SW 1271 (cell line): ENCODE measurements around the gene GRIN1.

Experiments used
- DNase-seq, 2 experiments: peaks; one replicate each; lab custom pipeline; 2025; lab: John Stamatoyannopoulos, UW

The GRIN1 gene

DNA sequence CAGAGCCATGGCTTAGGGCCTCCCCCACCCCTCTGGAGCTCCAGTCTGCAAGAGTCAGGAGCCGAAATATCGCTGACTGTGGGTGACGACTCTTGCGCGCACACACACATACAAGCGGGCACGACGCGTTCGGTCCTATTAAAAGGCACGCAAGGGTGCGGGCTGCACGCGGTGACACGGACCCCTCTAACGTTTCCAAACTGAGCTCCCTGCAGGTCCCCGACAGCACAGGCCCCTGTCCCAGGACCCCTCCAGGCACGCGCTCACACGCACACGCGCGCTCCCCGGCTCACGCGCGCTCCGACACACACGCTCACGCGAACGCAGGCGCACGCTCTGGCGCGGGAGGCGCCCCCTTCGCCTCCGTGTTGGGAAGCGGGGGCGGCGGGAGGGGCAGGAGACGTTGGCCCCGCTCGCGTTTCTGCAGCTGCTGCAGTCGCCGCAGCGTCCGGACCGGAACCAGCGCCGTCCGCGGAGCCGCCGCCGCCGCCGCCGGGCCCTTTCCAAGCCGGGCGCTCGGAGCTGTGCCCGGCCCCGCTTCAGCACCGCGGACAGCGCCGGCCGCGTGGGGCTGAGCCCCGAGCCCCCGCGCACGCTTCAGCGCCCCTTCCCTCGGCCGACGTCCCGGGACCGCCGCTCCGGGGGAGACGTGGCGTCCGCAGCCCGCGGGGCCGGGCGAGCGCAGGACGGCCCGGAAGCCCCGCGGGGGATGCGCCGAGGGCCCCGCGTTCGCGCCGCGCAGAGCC, at the start of gene GRIN1:
Gene GRIN1 (plus strand): TSS at position 433 of the 746 bp plus-strand sequence. CDS start 333 bp downstream, outside the sequence.
- DNase-seq: no peak

DNA sequence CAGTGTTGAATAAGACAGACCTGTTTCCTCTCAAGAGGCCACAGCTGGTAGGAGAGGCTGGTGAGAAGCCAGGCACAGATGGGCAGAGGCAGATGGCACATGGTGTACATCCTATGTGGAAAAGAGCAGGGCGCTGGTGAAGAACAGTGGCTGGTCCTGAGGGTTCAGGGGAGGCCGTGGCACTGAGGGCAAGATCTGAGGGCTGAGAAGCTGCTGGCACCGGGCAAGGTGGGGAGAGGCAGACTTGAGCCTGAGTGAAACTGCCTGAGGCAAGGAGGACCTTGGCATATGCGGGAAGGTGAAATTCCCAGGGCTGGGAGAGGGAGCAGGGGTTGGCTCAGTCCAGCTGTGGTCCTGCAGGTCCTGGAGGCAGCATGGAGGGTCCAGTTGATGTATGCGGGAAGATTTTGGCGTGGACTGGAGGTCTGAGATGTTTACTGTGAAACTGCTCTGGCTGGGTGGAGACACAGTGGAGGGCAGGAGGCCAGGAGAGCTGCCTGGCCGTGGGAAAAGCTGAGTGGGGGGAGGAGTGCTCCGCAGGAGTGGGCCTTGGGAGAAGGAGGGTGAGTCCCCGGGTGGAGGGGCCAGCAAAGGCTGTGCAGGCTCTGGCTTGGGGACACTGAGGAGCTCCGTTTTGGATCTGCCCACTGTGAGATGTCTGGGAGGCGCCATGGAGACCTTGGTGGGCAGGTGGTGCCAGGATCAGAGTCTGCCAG, 49.6 kb upstream of the GRIN1 start:
- DNase-seq: no peak

DNA sequence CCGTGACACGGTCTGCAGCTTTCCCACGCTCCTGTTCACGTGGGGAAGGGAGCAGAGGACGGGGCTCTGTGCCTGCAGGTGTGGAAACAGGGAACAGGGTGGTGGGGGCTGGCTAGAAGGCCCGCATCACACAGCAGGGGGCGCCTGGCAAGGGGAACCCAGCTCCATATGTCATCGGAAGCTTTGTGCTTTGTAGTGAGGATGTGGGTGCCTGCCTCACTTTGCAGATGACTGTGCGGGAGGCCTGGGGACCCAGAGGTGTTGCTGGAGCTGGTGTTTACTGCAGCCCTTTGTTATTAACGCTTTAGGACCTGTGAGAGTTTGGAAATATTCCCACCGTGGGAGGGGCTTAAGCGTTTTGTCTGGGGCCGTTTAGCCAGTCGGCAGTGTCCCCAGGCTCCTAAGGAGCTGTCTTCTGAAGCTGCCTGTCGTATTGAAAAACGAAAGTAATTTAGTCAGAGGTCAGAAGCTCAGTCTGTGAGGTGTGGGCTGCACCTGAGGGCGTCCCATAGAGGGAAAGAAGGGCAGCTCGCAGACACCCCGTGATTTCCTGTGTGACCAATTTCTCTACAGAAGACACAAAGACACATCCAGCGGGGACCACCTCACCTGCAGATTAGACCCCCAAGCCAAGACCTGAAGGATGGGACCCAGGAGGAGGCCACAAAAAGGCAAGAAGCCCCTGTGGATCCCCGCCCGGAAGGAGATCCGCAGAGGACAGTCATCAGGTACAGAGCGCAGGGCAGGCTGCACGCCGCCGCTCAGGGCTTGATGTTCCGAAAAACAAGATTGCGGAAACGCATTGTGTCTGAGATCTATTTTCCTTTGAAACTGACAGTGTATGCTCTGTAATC, 43.1 kb upstream of the GRIN1 start:
- no peak for DNase-seq

DNA sequence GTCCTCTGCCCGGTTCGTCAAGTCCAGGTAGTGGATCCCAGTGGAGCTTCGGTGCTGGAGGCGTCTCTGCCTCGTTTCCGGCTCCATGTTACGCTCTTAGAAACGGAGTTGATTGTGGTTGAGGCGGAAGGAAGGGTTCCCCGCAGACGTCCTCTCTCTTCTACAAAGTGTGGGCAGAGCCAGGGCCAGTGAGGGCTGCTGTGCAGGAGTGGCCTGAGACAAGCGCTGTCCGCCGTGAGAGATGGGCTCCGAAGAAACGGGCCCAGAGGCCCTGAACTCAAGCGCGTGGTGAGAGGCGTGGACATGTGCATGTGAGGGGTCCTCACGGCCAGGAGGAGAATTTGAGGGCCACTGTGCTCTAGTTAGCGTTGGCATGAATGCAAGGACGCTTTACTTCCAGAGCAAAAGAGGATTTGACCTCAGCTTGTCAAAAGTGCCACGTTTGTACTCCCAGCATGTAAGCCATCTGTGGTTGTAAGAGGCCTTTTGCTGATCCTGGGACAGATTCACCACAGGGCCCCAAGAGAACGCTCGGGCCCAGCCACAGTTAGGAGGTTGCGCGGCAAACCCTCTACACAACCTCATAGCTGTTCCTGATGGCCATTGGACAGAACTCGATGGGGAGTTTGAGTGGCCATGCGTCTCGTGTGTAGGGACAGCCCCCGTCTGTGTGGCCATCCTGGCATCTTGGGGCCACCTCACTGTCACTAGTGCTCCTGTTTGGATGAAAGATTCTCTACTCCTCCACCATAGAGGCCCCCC, 42.0 kb upstream of the GRIN1 start:
- DNase-seq: no peak

DNA sequence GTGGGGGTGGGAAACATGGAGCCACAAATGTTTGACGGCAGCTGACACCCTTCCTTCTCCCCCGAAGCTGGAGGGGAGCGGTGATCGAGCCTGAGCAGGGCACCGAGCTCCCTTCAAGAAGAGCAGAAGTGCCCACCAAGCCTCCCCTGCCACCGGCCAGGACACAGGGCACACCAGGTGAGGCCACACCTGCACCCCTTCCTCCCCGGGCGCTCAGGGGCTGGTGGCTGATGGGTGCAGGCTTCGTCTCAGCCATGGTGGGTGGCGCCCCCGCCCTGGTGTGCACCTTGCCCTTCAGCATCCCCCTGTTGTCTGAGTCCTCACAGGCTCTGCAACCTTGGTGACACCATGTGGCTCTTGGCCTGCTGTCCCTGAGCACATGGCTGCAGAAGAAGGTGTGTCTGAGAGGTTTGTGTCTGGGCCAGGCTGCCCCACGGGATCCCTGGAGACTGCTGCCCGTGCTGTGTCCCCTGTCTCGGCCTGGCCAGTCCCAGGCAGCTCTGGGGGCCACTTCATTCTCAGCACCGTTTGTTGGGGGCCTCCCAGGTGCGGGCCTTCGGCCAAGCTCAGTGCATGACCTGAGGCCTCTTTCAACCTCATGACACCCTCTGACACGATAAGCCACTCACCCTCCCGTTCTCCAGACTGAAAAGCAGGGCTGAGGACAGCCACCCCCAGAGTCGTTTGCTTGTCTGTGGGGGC, 41.0 kb upstream of the GRIN1 start:
- DNase-seq: no peak

DNA sequence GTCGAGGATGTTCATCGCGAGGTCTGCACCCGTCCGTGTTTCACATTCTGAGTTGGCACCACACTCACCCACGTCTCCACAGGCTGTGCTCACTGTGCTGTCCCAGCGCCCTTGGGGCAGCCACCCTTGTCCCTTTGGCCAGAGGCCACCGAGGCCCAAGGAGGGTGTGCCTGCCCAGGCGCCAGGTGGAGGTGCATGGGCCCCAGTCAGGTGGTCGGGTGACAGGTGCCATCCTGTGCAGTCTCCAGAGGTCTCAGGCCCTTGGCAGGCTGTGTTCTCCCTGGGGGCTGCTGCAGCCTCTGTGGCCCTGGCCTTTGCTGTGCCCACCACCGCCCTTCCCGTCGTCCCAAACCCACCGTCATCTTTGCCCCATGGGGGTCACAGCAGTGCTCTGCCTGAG, 39.7 kb upstream of the GRIN1 start:
- DNase-seq: no peak

DNA sequence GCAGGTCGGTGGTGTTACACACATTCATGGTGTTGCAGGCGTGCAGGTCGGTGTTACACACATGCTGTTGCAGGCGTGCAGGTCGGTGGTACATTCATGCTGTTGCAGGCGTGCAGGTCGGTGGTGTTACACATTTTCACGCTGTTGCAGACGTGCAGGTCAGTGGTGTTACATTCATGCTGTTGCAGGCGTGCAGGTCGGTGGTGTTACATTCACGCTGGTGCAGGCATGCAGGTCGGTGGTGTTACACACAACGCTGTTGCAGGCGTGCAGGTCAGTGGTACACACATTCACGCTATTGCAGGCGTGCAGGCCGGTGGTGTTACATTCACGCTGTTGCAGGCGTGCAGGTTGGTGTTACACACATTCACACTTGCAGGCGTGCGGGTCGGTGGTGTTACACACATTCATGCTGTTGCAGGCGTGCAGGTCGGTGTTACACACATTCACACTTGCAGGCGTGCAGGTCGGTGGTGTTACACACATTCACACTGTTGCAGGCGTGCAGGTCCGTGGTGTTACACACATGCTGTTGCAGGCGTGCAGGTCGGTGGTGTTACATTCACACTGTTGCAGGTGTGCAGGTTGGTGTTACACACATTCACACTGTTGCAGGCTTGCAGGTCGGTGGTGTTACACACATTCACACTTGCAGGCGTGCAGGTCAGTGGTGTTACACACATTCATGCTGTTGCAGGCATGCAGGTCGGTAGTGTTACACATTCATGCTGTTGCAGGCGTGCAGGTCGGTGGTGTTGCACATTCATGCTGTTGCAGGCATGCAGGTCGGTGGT, 35.6 kb upstream of the GRIN1 start:
- DNase-seq: no peak

DNA sequence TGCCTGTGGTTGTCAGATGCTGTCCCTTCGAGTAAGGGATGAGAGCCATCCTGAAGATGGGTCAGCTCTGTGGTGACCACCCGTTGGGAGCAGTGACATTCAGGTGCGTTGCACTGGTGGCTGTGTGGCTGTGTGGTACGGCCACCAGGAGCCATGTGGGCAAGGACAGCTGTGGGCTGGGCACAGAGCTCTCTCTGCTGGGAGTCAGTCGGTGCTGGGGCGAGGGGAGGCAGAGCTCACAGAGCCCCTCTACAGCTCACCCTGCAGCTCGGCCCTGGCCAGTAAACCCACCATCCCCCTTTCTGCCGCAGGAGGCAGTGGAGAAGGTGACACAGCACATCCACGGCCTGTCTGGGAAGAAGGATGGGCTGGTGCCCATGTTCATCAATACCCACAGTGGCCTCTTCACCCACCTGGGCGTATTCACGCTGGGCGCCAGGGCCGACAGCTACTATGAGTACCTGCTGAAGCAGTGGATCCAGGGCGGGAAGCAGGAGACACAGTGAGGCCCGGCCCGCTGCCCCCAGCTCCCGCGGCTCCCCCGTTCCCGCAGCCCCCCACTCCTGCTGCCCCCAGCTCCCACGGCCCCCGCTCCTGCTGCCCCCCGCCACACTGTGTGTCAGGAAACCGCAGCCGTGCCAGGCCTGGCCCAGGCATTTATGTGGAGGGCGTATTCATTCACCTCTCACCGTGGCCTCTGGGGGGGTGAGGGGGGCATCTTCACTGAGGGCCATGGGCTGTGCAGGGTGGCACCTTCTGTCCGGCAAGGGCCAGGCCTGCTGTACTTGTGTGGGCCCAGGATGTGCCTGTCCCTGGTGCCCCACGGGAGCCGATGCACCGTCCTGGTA, 32.9 kb upstream of the GRIN1 start:
- no peak for DNase-seq

DNA sequence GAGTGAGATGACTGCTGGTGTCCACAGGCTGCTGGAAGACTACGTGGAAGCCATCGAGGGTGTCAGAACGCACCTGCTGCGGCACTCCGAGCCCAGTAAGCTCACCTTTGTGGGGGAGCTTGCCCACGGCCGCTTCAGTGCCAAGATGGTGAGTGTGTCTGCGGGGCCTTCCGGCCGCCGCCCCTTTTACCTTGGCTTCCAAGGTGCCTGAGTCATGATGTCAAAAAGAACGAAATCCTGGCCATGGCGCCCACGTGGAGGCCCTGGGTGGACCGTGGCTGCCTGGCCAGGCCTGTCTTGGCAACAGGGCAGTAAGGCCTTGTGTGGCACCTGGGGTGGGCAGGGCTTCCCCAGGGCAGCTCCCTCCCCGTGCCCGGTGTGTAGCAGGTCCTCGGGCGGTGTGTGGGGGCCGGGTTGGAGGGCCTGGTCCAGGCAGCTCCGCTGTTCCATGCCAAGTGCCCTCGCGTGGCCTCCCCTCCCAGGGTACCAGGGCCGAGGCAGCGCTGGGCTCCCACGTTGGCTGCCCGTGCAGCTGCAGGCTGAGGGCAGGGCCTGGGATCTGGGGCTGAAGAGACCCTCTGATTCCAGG, 32.2 kb upstream of the GRIN1 start:
- DNase-seq: no peak

DNA sequence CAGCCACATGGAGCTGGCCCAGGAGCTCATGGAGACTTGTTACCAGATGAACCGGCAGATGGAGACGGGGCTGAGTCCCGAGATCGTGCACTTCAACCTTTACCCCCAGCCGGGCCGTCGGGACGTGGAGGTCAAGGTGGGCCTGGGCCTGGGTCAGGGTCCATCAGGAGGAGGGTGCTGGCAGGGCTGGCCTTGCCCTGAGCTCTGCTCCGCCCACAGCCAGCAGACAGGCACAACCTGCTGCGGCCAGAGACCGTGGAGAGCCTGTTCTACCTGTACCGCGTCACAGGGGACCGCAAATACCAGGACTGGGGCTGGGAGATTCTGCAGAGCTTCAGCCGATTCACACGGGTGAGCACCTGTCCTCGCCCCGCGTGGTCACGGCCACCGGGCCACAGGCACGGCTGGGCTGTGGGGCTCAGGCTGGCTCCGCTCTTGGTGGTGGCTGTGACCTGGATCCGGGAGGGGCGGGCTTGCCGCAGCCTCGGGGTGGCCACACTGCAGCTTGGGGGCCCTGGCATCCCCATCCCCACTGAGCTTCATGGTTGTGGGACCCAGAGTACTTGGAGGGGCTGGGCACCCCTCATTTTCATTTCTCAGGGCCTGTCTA, 31.5 kb upstream of the GRIN1 start:
- DNase-seq: no peak

DNA sequence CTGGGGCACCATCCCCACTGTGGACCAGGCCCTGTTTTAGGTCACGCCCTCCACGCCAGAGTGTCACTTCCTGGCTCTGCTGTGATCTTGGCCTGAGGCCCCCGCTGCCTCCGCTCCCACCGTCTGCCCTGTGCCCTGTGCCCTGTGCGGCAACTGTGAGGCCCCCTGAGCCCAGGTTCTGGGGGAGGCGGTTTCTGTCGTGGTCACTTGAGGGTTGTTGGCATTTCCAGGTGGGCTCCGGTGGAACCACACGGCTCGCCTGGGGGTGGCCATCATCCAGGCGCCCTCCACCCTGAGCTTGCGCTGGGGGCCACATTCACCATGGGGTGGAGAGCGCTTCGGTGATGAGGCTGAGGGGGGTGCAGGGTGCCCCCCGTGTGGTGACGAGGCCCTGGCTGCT, 31.0 kb upstream of the GRIN1 start:
- DNase-seq: no peak

DNA sequence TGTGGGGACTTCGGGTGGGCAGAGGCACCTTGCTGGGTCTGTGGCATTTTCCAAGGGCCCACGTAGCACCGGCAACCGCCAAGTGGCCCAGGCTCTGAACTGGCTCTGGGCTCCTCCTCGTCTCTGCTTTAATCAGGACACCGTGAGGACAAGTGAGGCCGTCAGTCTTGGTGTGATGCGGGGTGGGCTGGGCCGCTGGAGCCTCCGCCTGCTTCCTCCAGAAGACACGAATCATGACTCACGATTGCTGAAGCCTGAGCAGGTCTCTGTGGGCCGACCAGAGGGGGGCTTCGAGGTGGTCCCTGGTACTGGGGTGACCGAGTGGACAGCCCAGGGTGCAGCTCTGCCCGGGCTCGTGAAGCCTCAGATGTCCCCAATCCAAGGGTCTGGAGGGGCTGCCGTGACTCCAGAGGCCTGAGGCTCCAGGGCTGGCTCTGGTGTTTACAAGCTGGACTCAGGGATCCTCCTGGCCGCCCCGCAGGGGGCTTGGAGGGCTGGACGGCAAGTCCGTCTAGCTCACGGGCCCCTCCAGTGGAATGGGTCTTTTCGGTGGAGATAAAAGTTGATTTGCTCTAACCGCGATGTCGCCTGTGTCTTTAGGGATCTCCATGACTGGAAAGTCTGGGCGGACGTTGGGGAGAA, 30.2 kb upstream of the GRIN1 start:
- DNase-seq: no peak

DNA sequence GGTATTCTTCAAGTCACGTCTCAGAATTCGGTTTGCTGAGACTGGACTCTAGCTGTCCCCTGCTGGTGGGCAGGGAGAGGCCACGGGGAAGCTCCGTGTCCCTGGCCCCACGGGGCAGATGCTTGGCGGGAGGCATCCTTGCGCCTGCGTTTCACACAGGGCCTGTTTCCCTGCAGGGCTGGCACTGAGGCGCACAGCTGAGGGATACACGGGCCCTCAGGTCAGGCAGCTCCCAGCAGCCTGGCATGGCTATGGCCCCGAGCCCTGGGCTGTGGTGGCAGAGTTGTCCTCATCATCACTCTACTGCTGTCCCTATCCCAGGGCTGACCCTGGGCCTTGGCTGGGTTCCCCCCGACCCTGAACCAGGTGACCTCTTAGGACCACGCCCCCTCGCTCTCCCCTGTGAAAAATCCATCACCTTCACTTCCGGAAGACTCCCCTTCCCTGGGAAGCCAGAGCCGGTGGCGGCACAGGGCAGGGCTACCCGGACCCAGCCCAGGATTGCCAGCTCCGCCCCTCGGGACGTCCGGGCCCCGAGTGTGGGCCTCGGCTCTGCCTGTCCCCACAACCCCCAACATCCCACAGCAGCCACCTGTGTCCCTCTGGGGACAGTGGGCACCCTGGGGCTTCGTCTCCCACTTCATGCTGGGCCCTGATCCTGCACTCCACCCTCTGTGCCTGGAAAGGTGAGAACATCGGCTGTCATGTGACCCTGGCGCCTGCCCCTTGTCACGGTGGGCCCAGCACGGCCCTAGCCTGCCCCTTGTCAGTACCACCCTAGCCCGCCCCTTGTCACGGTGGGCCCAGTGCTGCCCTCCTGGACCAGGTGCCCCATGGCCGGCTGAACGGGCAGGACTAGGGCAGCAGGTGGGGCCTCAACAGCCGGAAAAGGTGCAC, 29.5 kb upstream of the GRIN1 start:
- no peak for DNase-seq

DNA sequence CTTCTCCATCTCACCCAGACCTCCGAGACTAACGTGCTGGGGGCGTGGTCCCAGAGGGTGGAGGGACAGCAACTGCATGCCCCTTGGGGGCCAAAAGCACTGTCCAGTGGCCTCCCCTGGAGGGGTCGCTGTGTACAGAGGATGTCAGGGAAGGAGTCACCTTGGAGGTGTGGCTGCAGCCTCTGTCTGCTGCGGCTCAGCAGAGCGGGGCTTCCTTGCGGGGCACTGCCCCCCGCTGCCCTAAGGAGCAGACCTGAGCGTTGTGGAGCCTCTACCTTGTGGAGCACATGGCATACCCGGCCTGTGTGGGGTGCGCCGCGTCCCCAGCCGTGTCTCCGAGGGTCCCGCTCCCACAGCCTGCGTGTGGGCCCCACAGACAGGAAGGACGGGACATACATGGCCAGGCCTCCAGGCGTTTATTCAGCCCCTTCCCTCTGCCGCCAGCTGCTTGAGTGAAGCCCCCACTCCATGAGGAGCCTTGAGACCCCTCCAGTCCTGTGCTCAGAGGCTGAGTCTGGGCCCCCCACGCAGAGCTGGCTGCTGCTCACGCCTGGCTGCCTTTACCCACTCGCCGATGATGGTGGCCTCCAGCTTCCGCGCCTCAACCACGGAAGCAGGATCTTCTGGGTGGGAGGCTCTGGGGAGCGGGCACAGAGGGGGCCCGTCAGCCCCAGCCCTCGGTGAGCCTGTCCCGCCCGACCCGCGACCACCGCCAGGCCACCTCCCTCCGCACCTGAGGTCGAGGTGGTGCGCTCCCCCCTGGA, 28.6 kb upstream of the GRIN1 start:
- DNase-seq: no peak

DNA sequence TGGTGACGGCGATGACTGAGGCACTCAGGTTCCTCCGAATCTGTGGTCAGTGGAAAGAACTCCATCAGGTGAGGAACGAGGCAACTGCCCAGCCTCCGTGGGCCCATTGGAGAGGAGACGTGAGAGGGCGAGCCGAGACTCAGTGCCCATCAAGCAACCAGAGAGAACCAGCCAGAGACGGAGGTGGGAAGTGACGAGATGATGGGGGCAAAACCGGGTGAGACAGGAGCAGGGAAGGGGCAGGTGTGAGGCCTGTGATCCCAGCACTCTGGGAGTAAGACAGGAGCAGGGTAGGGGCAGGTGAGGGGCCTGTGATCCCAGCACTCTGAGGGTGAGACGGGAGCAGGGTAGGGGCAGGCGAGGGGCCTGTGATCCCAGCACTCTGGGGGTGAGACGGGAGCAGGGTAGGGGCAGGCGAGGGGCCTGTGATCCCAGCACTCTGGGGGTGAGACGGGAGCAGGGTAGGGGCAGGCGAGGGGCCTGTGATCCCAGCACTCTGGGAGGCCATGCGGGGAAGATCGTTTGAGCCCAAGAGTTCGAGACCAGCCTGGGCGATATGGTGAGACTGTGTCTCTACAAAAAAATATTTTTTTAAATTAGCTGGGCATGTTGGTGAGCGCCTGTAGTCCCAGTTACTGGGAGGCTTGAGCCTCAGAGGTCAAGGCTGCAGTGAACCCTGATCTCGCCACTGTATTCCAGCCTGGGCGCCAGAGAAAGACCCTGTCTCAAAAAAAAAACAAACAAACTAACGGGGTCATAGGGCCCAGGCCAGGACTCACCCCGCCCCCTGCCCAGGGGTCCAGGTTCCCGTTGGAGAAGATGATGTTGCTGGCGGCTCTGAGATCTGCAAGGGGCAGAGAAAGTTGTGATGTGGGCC, 27.8 kb upstream of the GRIN1 start:
- DNase-seq: no peak
